Body of pancreas (tissue), 4 donors: Measurements from ENCODE around the gene DGKD. TPM values are rescaled to one million over a fixed set of nuclear protein-coding genes. Genes with fewer than 3 reads are reported as not detected.

Source experiments
- ATAC-seq: fragments of 150-250 bp; one replicate; pipeline ENCODE4 v1.9.1; 2016
- DNase-seq, 4 donors: peaks; one replicate each; pipeline ENCODE4 v3.0.0-alpha.2; 2019
- H3K27ac ChIP-seq, 4 donors: fragments of 200-600 bp; sonication (generic); 1 replicate in 3 of 4; 2 replicates in 1 of 4; pipeline versions ENCODE4 v1.5.1 to v1.6.1; 2016 to 2019; ENCODE audit warnings: mild to moderate bottlenecking in 1 of 4, mixed read lengths in 1 of 4, moderate library complexity in 1 of 4
- H3K27me3 ChIP-seq, 2 donors: fragments of 200-600 bp; sonication (generic); one replicate each; pipeline ENCODE4 v1.6.0; 2016; ENCODE audit warnings: mild to moderate bottlenecking in 1 of 2
- H3K36me3 ChIP-seq, 2 donors: fragments of 200-600 bp; sonication (generic); replicated peaks in 1 of 2; 2 replicates each; pipeline ENCODE4 v1.5.1; 2016; ENCODE audit warnings: low read depth in 2 of 2; ENCODE audit not compliant: insufficient read depth in 1 of 2
- H3K4me1 ChIP-seq: fragments of 200-600 bp; sonication (generic); one replicate; pipeline ENCODE4 v1.6.0; 2016
- H3K4me3 ChIP-seq, 2 donors: fragments of 200-600 bp; sonication (generic); 1 replicate in 1 of 2; 2 replicates in 1 of 2; pipeline ENCODE4 v1.5.1; 2016 to 2019
- H3K9me3 ChIP-seq, 3 donors: fragments of 200-600 bp; sonication (generic); 1 replicate in 2 of 3; 2 replicates in 1 of 3; pipeline ENCODE4 v1.5.1; 2016
- CTCF ChIP-seq, 7 experiments: fragments of 450-650 bp in 4 of 7; fragments of 200-600 bp in 3 of 7; sonication (generic) in 3 of 7; IDR thresholded peaks; one replicate each; pipeline ENCODE4 v1.5.1; 2016 to 2019; ENCODE audit warnings: antibody characterized with exemption in 7 of 7
- POLR2A ChIP-seq, 3 donors: fragments of 450-650 bp; IDR thresholded peaks; one replicate each; pipeline ENCODE4 v1.6.1; 2016; ENCODE audit warnings: antibody characterized with exemption in 3 of 3, mild to moderate bottlenecking in 2 of 3
- WGBS, 2 donors: methylation state at CpG; one replicate each; pipeline ENCODE4 v1.1.5; 2017; 5-methylcytosine and 5-hydroxymethylcytosine counted together
- intact Hi-C: fragments of 100-400 bp; cut with DNase I; formaldehyde crosslinking; loops from one replicate; pipeline ENCODE4 v1.15.1; 2023
- total RNA-seq, 2 donors: library from RNA; depleted of rRNA; stranded (reverse); fragments of >200 nt; gene quantifications; one replicate each; pipeline ENCODE4 v1.1.0, GENCODE V29; 2016

The DGKD gene
- total RNA-seq, 2 donors from 2014 or later = 9.1 to 30.3 TPM

DNA sequence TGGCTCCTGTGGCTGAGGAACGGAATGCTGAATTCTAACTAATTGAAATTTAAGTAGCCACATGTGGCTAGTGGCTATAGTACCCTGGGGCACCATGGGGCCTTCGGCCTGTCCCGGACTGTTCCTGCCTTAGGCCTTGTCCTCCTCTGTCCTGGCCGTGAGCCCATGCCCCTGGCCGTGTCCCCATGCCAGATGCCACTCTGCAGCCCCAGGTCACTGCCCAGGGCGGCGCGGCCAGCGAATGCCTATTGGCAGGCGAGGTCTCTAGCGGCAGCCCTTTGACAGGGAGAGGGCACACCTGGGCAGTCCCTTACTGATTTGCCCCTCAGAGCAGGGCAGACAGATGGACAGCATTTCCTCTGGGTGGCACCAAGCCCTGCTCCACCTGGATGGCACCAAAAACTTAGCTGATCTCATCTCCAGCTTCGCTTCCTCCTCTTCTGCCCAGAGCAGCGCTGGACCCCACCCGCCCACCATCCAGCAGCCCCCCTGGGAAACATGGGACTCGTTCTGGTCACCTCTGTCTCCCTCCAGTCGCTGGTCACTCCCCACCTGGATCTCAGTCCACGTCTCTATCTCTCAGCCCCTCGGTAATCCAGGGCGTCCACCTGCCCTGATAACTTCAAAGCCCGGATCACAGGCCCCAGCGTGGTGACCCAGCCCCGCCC is 1.1 kb upstream of the DGKD start:
- Histone ChIP-seq H3K4me1 (peaks cover 23% of the 10 kb centered on the region), H3K27ac (no peak overlapping the region), H3K4me3 (no peak overlapping the region), H3K27me3 (no peaks in the 10 kb centered on the region), H3K9me3 (no peaks in the 10 kb centered on the region), H3K36me3 (no peaks in the 10 kb centered on the region)
- intact Hi-C loops = no loop called here
- no peak for TF ChIP-seq CTCF (IDR thresholded peaks at IDR 0.05)
- TF ChIP-seq POLR2A (IDR thresholded peaks at IDR 0.05) = no peak
- WGBS, 2 donors = 64 to 73% methylated on average over 12 to 22 of the region's 22 CpGs
- DNase-seq (no peak), ATAC-seq (no peak)

DNA sequence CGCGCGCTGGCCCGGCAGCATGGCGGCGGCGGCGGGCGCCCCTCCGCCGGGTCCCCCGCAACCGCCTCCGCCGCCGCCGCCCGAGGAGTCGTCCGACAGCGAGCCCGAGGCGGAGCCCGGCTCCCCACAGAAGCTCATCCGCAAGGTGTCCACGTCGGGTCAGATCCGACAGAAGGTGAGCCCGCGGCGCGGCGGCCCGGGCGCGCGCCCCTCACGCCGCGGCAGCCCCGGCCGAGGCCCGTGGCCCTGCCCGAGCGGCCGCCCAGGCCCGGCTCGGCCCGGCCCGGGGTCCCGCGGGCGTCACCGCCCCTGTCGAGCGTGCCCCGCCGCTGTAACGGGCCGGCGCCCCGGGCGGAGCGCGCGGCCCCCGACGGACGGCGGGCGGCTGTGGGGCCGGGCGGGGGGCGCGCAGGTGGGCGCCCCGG is 218 bp downstream of the DGKD start:
- intact Hi-C loops = no loop called here
- H3K9me3 ChIP-seq = no peaks in the 10 kb centered on the region
- WGBS, 2 donors = 2% methylated on average over 13 of the region's 77 CpGs; no CpG with 5 or more reads in 1 of the 2 donors
- TF ChIP-seq CTCF (IDR thresholded peaks at IDR 0.05) (no peak), POLR2A (IDR thresholded peaks at IDR 0.05) (no peak)
- ATAC-seq (peak; percentile 41), DNase-seq (no peak)
- H3K4me3 ChIP-seq = no peak overlapping the region
- no peaks in the 10 kb centered on the region for H3K36me3 ChIP-seq
- H3K27ac ChIP-seq = no peak overlapping the region
- peaks cover 23% of the 10 kb centered on the region for H3K4me1 ChIP-seq
- no peaks in the 10 kb centered on the region for H3K27me3 ChIP-seq

GRCh38 chr2:233354971-233355574 is 779 bp downstream of the DGKD start:
- intact Hi-C loops = loop anchor here (5.0 kb wide), 1 partner anchor 92 kb away; no protein-coding TSS in a partner anchor
- WGBS, 2 donors = 2 to 4% methylated on average over 11 to 43 of the region's 46 CpGs
- TF ChIP-seq CTCF (IDR thresholded peaks at IDR 0.05) = no peak
- TF ChIP-seq POLR2A (IDR thresholded peaks at IDR 0.05) = peak in 2 of 3 donors; percentile 6 to 10
- H3K27ac ChIP-seq = no peak overlapping the region
- H3K4me3 ChIP-seq = peak overlapping the region; percentile 5 to 22
- ATAC-seq (peak; percentile 39), DNase-seq (peak; percentile 47 to 69 (median 60))
- H3K36me3 ChIP-seq = no peaks in the 10 kb centered on the region
- peaks cover 23% of the 10 kb centered on the region for H3K4me1 ChIP-seq
- no peaks in the 10 kb centered on the region for H3K27me3 ChIP-seq
- H3K9me3 ChIP-seq = no peaks in the 10 kb centered on the region

GRCh38 chr2:233355916-233356315 is 1.6 kb downstream of the DGKD start:
- Histone ChIP-seq H3K27me3 (no peaks in the 10 kb centered on the region), H3K4me3 (no peak overlapping the region), H3K9me3 (no peaks in the 10 kb centered on the region), H3K36me3 (no peaks in the 10 kb centered on the region), H3K27ac (no peak overlapping the region), H3K4me1 (peaks cover 23% of the 10 kb centered on the region)
- DNase-seq (no peak), ATAC-seq (no peak)
- WGBS, 2 donors = 87 to 91% methylated on average over 10 of the region's 10 CpGs
- TF ChIP-seq CTCF (IDR thresholded peaks at IDR 0.05) (no peak), POLR2A (IDR thresholded peaks at IDR 0.05) (no peak)
- intact Hi-C loops = loop anchor here (5.0 kb wide), 1 partner anchor 91 kb away; no protein-coding TSS in a partner anchor
